CD4-positive, alpha-beta T cell treated with Interleukin-21 for 1 hour (primary cell): ENCODE results near the gene DEGS1.

Source experiments
- DNase-seq: peaks from one replicate; pipeline ENCODE4 v3.0.0-alpha.2; 2020

The DEGS1 gene

GRCh38 chr1:224217655-224218623 is 34.9 kb downstream of the DEGS1 start:
- DNase-seq, result no peak

GRCh38 chr1:224219011-224219611 is 36.1 kb downstream of the DEGS1 start:
- no peak for DNase-seq

- DNase-seq, result no peak
Observed at GRCh38 chr1:224219612-224220059, 36.6 kb downstream of the DEGS1 start.

GRCh38 chr1:224223819-224224714 is 41.0 kb downstream of the DEGS1 start:
- no peak for DNase-seq

GRCh38 chr1:224226849-224227502 is 43.9 kb downstream of the DEGS1 start:
- no peak for DNase-seq

- no peak for DNase-seq
Observed at GRCh38 chr1:224234017-224234416, 51.0 kb downstream of the DEGS1 start.

- no peak for DNase-seq
Observed at GRCh38 chr1:224235813-224236493, 52.9 kb downstream of the DEGS1 start.

GRCh38 chr1:224237119-224237881 is 54.3 kb downstream of the DEGS1 start:
- no peak for DNase-seq

- no peak for DNase-seq
Observed at GRCh38 chr1:224238212-224238611, 55.2 kb downstream of the DEGS1 start.

- no peak for DNase-seq
Observed at GRCh38 chr1:224238756-224239155, 55.7 kb downstream of the DEGS1 start.
